HuH-7.5 (cell line): ENCODE measurements around the gene SQSTM1.
A peak's percentile ranks its signal among the peaks of the same experiment; 100 is the strongest.

Source experiments
- DNase-seq: peaks from one replicate; pipeline ENCODE4 v3.0.0; 2011; ENCODE audit warnings: low spot score

Gene SQSTM1

GRCh38 chr5:179806250-179807048, 14.3 kb upstream of the SQSTM1 start, which contains the start of gene MGAT4B:
MGAT4B (minus strand) TSS chr5:179806866; CDS start chr5:179806583, 283 bp downstream.
- DNase-seq = peak; percentile 95

GRCh38 chr5:179812135-179812825, 8.4 kb upstream of the SQSTM1 start:
- no peak for DNase-seq

- no peak for DNase-seq
Measured at GRCh38 chr5:179812997-179813607, 7.6 kb upstream of the SQSTM1 start.

GRCh38 chr5:179814090-179814489, 6.6 kb upstream of the SQSTM1 start:
- DNase-seq = no peak

GRCh38 chr5:179815491-179816249, 5.0 kb upstream of the SQSTM1 start:
- DNase-seq = no peak

- no peak for DNase-seq
Measured at GRCh38 chr5:179816401-179816795, 4.3 kb upstream of the SQSTM1 start.

- no peak for DNase-seq
Measured at GRCh38 chr5:179816796-179817469, 3.8 kb upstream of the SQSTM1 start.

GRCh38 chr5:179817470-179817840, 3.2 kb upstream of the SQSTM1 start:
- DNase-seq = no peak

GRCh38 chr5:179817890-179818745, 2.6 kb upstream of the SQSTM1 start:
- no peak for DNase-seq

GRCh38 chr5:179818746-179819295, 1.9 kb upstream of the SQSTM1 start:
- peak; percentile 97 for DNase-seq

- peak; percentile 74 for DNase-seq
Measured at GRCh38 chr5:179819296-179820126, 1.2 kb upstream of the SQSTM1 start.

- DNase-seq = no peak
Measured at GRCh38 chr5:179820127-179820482, 600 bp upstream of the SQSTM1 start.

GRCh38 chr5:179821298-179822058, 773 bp downstream of the SQSTM1 start:
- peak; percentile 98 for DNase-seq

- DNase-seq = no peak
Measured at GRCh38 chr5:179822059-179822432, 1.3 kb downstream of the SQSTM1 start.

- DNase-seq = no peak
Measured at GRCh38 chr5:179822444-179822990, 1.8 kb downstream of the SQSTM1 start.

GRCh38 chr5:179823937-179824744, 3.4 kb downstream of the SQSTM1 start:
- DNase-seq = no peak

- DNase-seq = peak; percentile 68
Measured at GRCh38 chr5:179824745-179825112, 4.0 kb downstream of the SQSTM1 start.
